A172 (cell line): ENCODE results near the gene BEND2. TPM values are rescaled to one million over a fixed set of nuclear protein-coding genes. Genes with fewer than 3 reads are reported as not detected.
"Not testable (repeated sequence)": the region's sequence is repeated elsewhere in the genome, so short reads cannot be mapped to it uniquely, and the experiment has no call there.

Experiments
- DNase-seq: peaks from one replicate; pipeline ENCODE4 v3.0.0-alpha.2; 2015; ENCODE audit warnings: low spot score
- total RNA-seq: library from RNA; depleted of rRNA; stranded (reverse); fragments of >200 nt; shearing (Covaris generic); gene quantifications from 2 replicates; pipeline ENCODE4 v1.2.3, GENCODE V29; 2014; rRNA removed

BEND2 gene
- 1.4 and 2.6 TPM in 2 replicates for total RNA-seq

- DNase-seq, result no peak
Measured at GRCh38 chrX:18220786-18221185, at the start of gene BEND2. TSS of gene BEND2 (minus strand) at chrX:18220886. CDS start at chrX:18220750, 136 bp downstream.

DNA sequence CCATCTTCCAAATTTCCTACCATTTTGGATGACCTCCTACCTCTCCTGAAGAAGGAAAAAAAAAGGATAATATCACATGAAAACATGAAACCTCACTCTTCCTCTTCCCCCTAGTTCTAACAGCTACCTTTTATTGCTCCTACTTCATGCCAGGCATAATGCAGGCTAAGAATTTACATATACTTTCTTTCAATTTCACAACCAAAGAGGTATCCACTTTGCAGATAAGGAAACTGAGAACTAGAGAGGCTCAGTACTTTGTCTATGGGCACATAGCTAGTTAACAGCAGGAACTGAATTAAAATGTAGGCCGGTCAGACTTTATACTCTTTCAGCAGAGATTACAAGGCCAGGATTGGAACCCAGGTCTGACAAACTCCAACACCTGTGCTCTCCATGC, 34.4 kb upstream of the BEND2 start:
- no peak for DNase-seq

DNA sequence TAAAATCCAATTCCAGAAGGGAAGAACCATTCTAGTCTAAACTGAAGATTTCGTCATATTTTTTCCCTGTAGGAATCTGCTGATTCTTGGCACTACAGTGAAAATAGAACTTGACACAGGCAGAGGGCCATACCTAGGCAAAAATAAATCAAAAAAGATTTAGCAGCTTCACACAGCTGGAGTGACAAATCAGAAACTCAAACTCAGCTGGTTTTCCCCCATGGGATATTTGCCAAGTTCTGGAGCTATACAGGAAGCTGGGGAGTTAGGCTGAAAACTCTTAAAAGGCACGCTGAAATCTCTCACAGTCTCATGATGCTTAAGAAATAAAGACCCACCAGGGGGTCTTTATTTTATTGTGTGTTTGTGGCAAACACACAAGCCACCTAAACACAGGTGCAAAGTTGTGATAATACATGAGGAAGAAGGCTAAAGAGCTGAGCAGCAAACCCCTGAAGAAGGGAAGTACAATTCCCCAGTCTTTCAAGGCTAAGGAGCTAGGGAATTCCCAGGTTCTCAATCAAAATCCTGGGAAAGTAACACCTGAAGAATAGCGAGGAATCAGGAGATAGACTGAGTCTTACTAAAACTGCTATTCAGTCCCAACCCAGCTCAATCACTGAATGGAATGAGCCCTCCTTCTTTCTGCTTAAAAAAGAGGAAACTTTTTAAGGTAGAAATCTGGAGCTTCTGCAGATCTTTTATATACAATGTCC, 32.1 kb upstream of the BEND2 start:
- peak; percentile 19 for DNase-seq

GRCh38 chrX:18229646-18230045, 9.0 kb upstream of the BEND2 start:
- not testable (repeated sequence) for DNase-seq

- DNase-seq, result no peak
Measured at GRCh38 chrX:18228069-18228468, 7.4 kb upstream of the BEND2 start.

DNA sequence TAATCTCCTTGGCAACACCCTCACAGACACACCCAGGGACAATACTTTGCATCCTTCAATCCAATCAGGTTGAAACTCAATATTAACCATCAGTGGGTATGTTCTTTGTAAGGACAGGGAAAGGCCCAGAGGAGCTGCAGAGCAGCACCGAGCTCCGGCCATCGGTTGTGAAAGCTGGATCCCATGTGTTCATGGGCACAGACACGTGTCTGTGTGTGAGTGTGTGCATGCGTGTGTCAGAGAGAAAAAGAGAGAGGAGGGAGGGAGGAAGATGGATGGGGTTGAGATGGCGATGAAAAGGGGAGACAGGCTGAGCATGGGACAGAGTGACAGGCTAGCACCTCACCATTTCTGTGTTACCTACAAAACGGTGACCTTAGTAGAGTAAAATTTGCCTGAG, 6.8 kb upstream of the BEND2 start:
- DNase-seq, result no peak

GRCh38 chrX:18210470-18210869, 10.2 kb downstream of the BEND2 start:
- DNase-seq, result no peak

- no peak for DNase-seq
Measured at GRCh38 chrX:18206657-18207056, 14.0 kb downstream of the BEND2 start.

- no peak for DNase-seq
Measured at GRCh38 chrX:18203631-18204030, 17.1 kb downstream of the BEND2 start.

DNA sequence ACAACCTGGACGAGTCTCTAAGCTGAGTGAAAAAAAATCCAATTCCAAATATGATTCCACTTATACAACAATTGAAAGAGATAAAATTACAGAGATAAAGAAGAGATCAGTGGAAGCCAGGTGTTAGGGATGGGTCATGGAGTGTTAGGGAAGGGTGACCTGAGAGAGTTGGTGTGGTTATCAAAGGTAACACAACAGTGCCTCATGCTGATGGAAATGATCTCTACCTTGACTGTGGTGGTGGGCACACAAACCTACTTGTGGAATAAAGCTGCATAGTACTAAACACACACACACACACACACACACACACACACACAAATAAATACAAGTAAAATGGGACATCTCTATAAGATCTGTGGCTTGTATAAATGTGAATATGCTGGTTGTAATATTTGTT, 26.0 kb downstream of the BEND2 start:
- no peak for DNase-seq

DNA sequence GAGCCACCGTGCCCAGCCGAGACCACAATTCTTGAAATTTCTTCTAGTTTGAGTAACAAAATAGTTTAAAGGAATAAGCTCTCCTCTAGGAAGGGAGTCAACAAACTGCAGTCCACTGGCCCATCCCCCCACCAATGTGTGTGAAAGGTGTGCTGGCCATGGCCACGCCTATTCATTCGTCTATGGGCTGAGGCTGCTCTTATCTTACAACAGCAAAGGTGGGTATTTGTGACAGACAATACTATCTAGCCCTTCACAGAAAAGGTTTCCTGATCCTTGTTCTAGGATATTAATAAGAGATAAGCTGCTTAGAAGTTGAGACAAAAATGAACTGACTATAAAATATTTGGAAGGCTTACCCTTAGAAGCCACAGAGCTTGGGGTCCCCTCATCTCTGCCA, 41.2 kb downstream of the BEND2 start:
- no peak for DNase-seq

DNA sequence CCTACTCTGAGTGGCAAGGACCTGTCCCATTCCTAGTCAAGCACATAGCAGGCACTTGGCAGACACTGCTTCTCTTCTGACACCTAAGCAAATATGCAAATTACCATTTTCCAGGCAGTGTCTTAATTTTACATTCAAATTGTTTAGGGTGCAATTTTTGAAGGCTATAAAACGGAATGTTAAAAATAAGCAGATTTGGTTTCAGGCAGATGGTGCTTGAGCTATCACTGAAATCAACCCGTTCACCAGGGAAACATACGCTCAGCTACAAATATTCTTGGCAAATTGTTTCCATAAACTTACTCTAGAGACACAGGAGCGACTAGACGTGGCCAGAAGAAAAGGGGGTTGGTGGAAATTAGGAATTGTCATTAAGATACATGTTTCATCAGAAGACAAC, 45.7 kb downstream of the BEND2 start:
- DNase-seq, result no peak

GRCh38 chrX:18174209-18174608, 46.5 kb downstream of the BEND2 start:
- DNase-seq, result no peak

DNA sequence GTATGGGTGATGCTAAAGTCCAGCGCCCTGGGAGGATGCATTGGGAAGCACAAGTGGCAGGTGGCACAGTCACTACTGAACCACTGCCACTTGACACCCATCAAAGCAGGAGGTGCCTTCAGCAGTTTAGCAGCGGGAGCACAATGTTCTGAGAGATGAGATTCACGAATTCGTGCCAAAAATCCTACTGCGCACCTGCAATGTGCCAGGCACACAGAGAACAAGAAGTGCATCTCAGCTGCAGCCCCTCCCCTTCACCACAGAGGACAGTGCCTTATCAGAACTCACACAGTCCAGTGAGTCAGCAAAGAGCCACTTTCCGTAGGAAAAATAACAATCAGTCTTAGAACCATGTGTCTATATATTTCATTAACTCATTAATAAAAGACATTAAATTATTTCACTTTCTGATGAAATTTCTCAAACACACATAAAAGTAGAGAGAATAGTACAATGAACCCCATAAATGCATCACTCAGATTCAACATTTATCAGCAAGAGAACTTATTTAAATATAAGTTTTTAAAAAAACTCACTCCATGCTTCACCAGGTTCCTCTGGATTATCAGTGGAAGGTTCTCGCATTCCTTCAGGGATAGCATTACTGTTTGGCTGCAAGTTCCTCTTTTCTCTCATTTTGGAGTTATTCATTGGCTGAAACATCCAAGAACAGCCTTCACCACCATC, 47.0 kb downstream of the BEND2 start:
- DNase-seq, result no peak

DNA sequence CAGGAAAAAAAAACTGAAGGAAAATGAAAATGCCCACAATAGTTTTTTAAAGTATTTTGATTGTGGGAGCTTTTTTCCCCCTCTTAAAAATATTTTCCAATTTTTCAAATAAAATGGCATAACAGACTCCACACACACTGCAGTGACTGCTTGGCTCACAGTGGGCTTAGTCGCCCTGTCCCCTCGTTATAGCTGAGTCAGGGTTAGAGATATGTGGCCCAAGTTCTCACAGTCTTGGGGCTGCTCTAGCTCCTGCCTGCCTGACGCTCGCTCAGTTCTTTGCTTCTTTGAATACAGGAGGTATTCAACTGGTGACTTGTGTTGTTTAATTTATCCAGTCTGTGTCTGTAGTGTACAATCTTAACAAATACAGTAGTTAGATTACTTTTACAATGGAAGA, 47.7 kb downstream of the BEND2 start:
- no peak for DNase-seq

DNA sequence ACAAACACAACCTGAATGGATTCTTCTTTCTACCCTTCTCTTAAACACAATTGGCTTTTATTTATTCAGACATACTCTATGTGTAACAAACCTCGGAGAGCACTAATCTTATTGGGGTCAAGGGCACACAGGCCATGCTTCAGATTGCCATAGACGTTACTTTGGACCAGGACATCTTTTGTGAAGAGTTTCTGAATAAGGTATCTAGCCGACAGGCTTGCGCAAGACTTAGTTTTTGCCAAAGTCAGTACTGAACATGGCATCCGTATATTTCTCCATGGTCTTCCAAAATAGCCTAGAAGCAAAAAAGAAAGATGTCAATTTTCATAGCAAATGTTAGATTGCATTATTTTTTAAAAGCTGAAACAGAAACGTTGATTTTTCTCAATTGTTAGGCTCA, 49.8 kb downstream of the BEND2 start:
- no peak for DNase-seq

- no peak for DNase-seq
Measured at GRCh38 chrX:18166068-18166467, 54.6 kb downstream of the BEND2 start.

GRCh38 chrX:18160369-18160768, 60.3 kb downstream of the BEND2 start:
- no peak for DNase-seq

GRCh38 chrX:18158963-18159362, 61.7 kb downstream of the BEND2 start:
- no peak for DNase-seq

DNA sequence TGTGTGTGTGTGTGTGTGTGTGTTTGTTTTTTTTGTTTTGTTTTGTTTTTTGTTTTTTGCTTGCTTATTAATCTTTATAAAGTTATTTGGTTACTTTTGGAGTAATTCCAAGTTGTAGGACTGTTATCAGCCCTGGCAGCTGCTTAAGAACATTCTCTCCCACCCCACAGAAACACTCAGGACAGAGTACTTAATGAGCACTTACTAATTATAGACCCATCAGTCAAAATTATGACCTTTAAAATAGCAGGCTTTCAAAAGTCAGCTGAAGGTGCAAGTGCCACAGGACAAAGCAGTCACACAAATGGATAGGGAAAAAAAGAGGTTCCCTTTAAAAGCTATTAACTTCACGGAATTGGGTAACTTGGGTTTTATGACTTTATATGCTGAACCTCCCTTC, 69.0 kb downstream of the BEND2 start:
- no peak for DNase-seq

- DNase-seq, result no peak
Measured at GRCh38 chrX:18151157-18151556, 69.5 kb downstream of the BEND2 start.

- DNase-seq, result no peak
Measured at GRCh38 chrX:18149454-18149853, 71.2 kb downstream of the BEND2 start.

GRCh38 chrX:18146954-18147353, 73.7 kb downstream of the BEND2 start:
- DNase-seq, result peak; percentile 20

GRCh38 chrX:18146009-18146408, 74.7 kb downstream of the BEND2 start:
- no peak for DNase-seq
